IPS DF 6.9 (cell line): ENCODE data around the gene STK11IP.

ENCODE experiments used
- DNase-seq: peaks from one replicate; pipeline ENCODE4 v3.0.0-alpha.2; 2013; ENCODE audit warnings: low read depth, low spot score
- H3K27ac ChIP-seq: one replicate; pipeline ENCODE4 v1.5.1; 2013; ENCODE audit warnings: low read length, control low read depth
- H3K27me3 ChIP-seq: 2 replicates; pipeline ENCODE4 v1.6.1; 2013; ENCODE audit warnings: mild to moderate bottlenecking, low read length; ENCODE audit not compliant: control insufficient read depth, insufficient read depth
- H3K36me3 ChIP-seq: 2 replicates; pipeline ENCODE4 v1.6.1; 2013; ENCODE audit warnings: low read length; ENCODE audit not compliant: control insufficient read depth, insufficient read depth
- H3K4me1 ChIP-seq: 2 replicates; pipeline ENCODE4 v1.6.1; 2013; ENCODE audit warnings: low read length; ENCODE audit not compliant: control insufficient read depth, insufficient read depth
- H3K4me3 ChIP-seq: 2 replicates; pipeline ENCODE4 v1.5.1; 2013; ENCODE audit warnings: mild to moderate bottlenecking, low read length
- H3K9me3 ChIP-seq: 2 replicates; pipeline ENCODE4 v1.6.1; 2013; ENCODE audit warnings: low read length, inconsistent platforms; ENCODE audit not compliant: control insufficient read depth, insufficient read depth
- WGBS: extraction: QIAGEN DNeasy Blood & Tissue Kit; methylation state at CpG from one replicate; pipeline ENCODE4 v1.1.7; 2013; ENCODE audit warnings: mixed read lengths, missing lambda C conversion rate; ENCODE audit not compliant: insufficient read length, insufficient coverage; 5-methylcytosine and 5-hydroxymethylcytosine counted together

The STK11IP gene

GRCh38 chr2:219571311-219572236 lies 26.1 kb upstream of the STK11IP start, which contains the start of gene OBSL1:
OBSL1 (minus strand) TSS chr2:219571539; CDS start chr2:219571232, 307 bp downstream.
- Histone ChIP-seq H3K27me3 (no peaks in the 10 kb centered on the region), H3K4me3 (peak within 1 kb of the TSS; percentile 84), H3K27ac (no peak within 1 kb of the TSS), H3K4me1 (peaks cover 20% of the 10 kb centered on the region), H3K36me3 (peaks cover 12% of the 10 kb centered on the region), H3K9me3 (no peaks in the 10 kb centered on the region)
- no peak for DNase-seq
- 100% methylated on average over 1 of the region's 42 CpGs for WGBS

GRCh38 chr2:219572237-219573001 lies 25.2 kb upstream of the STK11IP start, which contains the start of gene INHA:
INHA (plus strand) TSS chr2:219572310; CDS start chr2:219572375, 65 bp downstream.
- Histone ChIP-seq H3K27me3 (no peaks in the 10 kb centered on the region), H3K9me3 (no peaks in the 10 kb centered on the region), H3K4me1 (peaks cover 21% of the 10 kb centered on the region), H3K36me3 (peaks cover 6% of the 10 kb centered on the region; the same call in 1 of the 2 replicates), H3K4me3 (peak within 1 kb of the TSS; percentile 84; the same call in 1 of the 2 replicates), H3K27ac (no peak within 1 kb of the TSS)
- WGBS, result no CpG with 5 or more reads among the region's 13 CpGs
- DNase-seq, result no peak

- no peaks in the 10 kb centered on the region for H3K36me3 ChIP-seq
- H3K27ac ChIP-seq, result no peak overlapping the region
- WGBS, result no CpG with 5 or more reads among the region's 5 CpGs
- no peaks in the 10 kb centered on the region for H3K27me3 ChIP-seq
- no peak overlapping the region for H3K4me3 ChIP-seq
- H3K9me3 ChIP-seq, result no peaks in the 10 kb centered on the region
- peaks cover 21% of the 10 kb centered on the region for H3K4me1 ChIP-seq
- no peak for DNase-seq
Observed at GRCh38 chr2:219573166-219573565, 24.5 kb upstream of the STK11IP start.

- H3K36me3 ChIP-seq, result no peaks in the 10 kb centered on the region
- H3K4me3 ChIP-seq, result no peak overlapping the region
- H3K27ac ChIP-seq, result no peak overlapping the region
- no peaks in the 10 kb centered on the region for H3K9me3 ChIP-seq
- H3K4me1 ChIP-seq, result peaks cover 23% of the 10 kb centered on the region
- H3K27me3 ChIP-seq, result no peaks in the 10 kb centered on the region
- DNase-seq, result no peak
- WGBS, result no CpG with 5 or more reads among the region's 22 CpGs
Observed at GRCh38 chr2:219574484-219575311, 23.0 kb upstream of the STK11IP start.

- DNase-seq, result no peak
- H3K27ac ChIP-seq, result no peak overlapping the region
- no peaks in the 10 kb centered on the region for H3K27me3 ChIP-seq
- no peaks in the 10 kb centered on the region for H3K9me3 ChIP-seq
- no peaks in the 10 kb centered on the region for H3K36me3 ChIP-seq
- WGBS, result no CpG with 5 or more reads among the region's 6 CpGs
- H3K4me3 ChIP-seq, result no peak overlapping the region
- H3K4me1 ChIP-seq, result peaks cover 21% of the 10 kb centered on the region
Observed at GRCh38 chr2:219575566-219576504, 21.8 kb upstream of the STK11IP start.

GRCh38 chr2:219576505-219577388 lies 20.9 kb upstream of the STK11IP start:
- H3K36me3 ChIP-seq, result no peaks in the 10 kb centered on the region
- no peaks in the 10 kb centered on the region for H3K27me3 ChIP-seq
- no peak overlapping the region for H3K4me3 ChIP-seq
- no peaks in the 10 kb centered on the region for H3K9me3 ChIP-seq
- no peak for DNase-seq
- H3K27ac ChIP-seq, result no peak overlapping the region
- H3K4me1 ChIP-seq, result peaks cover 21% of the 10 kb centered on the region
- no CpG with 5 or more reads among the region's 15 CpGs for WGBS

GRCh38 chr2:219578811-219579613 lies 18.6 kb upstream of the STK11IP start:
- H3K27ac ChIP-seq, result no peak overlapping the region
- no peak overlapping the region for H3K4me3 ChIP-seq
- no peaks in the 10 kb centered on the region for H3K36me3 ChIP-seq
- H3K9me3 ChIP-seq, result no peaks in the 10 kb centered on the region
- H3K4me1 ChIP-seq, result peaks cover 14% of the 10 kb centered on the region; the same call in 1 of the 2 replicates
- no peak for DNase-seq
- no peaks in the 10 kb centered on the region for H3K27me3 ChIP-seq
- no CpG with 5 or more reads among the region's 8 CpGs for WGBS

- whole genome bisulfite sequencing, result no CpG with 5 or more reads among the region's 2 CpGs
- no peaks in the 10 kb centered on the region for H3K36me3 ChIP-seq
- H3K4me3 ChIP-seq, result no peak overlapping the region
- DNase-seq, result no peak
- no peaks in the 10 kb centered on the region for H3K9me3 ChIP-seq
- H3K4me1 ChIP-seq, result peaks cover 9% of the 10 kb centered on the region; the same call in 1 of the 2 replicates
- H3K27me3 ChIP-seq, result no peaks in the 10 kb centered on the region
- H3K27ac ChIP-seq, result no peak overlapping the region
Observed at GRCh38 chr2:219581346-219581745, 16.3 kb upstream of the STK11IP start.
